ENCODE data around the gene SMARCAD1.

SMARCAD1 gene

GRCh38 chr4:94168321-94168720 is 39.3 kb upstream of the SMARCAD1 start:
- no peak overlapping the region for H3K4me3 ChIP-seq (ENCODE audit: low read depth, low read length)
- no peak for TF ChIP-seq CTCF (IDR thresholded peaks at IDR 0.05; ENCODE audit: low read depth, low read length)
- TF ChIP-seq MYC (IDR thresholded peaks at IDR 0.05; ENCODE audit: low read depth, low read length): no peak
- TF ChIP-seq POLR2A (IDR thresholded peaks at IDR 0.05; ENCODE audit: extremely low read depth, insufficient read length): no peak
- TF ChIP-seq MAX (IDR thresholded peaks at IDR 0.05; ENCODE audit: low read depth, low read length): no peak
- DNase-seq (ENCODE audit: low read depth): no peak

- TF ChIP-seq CTCF (IDR thresholded peaks at IDR 0.05; ENCODE audit: low read depth, low read length) (no peak), POLR2A (IDR thresholded peaks at IDR 0.05; ENCODE audit: extremely low read depth, insufficient read length) (no peak), MYC (IDR thresholded peaks at IDR 0.05; ENCODE audit: low read depth, low read length) (no peak), MAX (IDR thresholded peaks at IDR 0.05; ENCODE audit: low read depth, low read length) (no peak)
Observed at GRCh38 chr4:94169803-94170372, 37.8 kb upstream of the SMARCAD1 start.

GRCh38 chr4:94171616-94172015 is 36.0 kb upstream of the SMARCAD1 start:
- peak; percentile 37 for TF ChIP-seq CTCF (IDR thresholded peaks at IDR 0.05; ENCODE audit: low read depth, low read length)
- no peak for TF ChIP-seq MAX (IDR thresholded peaks at IDR 0.05; ENCODE audit: low read depth, low read length)
- H3K4me3 ChIP-seq (ENCODE audit: low read depth, low read length): no peak overlapping the region
- DNase-seq (ENCODE audit: low read depth): peak; percentile 25

More at GRCh38 chr4:94169803-94170372, 37.8 kb upstream of the SMARCAD1 start:
- H3K4me3 ChIP-seq (ENCODE audit: low read depth, low read length): no peak overlapping the region
- no peak for DNase-seq (ENCODE audit: low read depth)

GRCh38 chr4:94175553-94176261 is 32.0 kb upstream of the SMARCAD1 start:
- TF ChIP-seq CTCF (IDR thresholded peaks at IDR 0.05; ENCODE audit: low read depth, low read length): no peak
- no peak for TF ChIP-seq POLR2A (IDR thresholded peaks at IDR 0.05; ENCODE audit: extremely low read depth, insufficient read length)
- no peak for TF ChIP-seq MYC (IDR thresholded peaks at IDR 0.05; ENCODE audit: low read depth, low read length)
- TF ChIP-seq MAX (IDR thresholded peaks at IDR 0.05; ENCODE audit: low read depth, low read length): no peak
- no peak for DNase-seq (ENCODE audit: low read depth)
- no peak overlapping the region for H3K4me3 ChIP-seq (ENCODE audit: low read depth, low read length)

- no peak for DNase-seq (ENCODE audit: low read depth)
- no peak overlapping the region for H3K4me3 ChIP-seq (ENCODE audit: low read depth, low read length)
- TF ChIP-seq MAX (IDR thresholded peaks at IDR 0.05; ENCODE audit: low read depth, low read length): no peak
- TF ChIP-seq CTCF (IDR thresholded peaks at IDR 0.05; ENCODE audit: low read depth, low read length): no peak
- TF ChIP-seq POLR2A (IDR thresholded peaks at IDR 0.05; ENCODE audit: extremely low read depth, insufficient read length): no peak
Observed at GRCh38 chr4:94177822-94178221, 29.8 kb upstream of the SMARCAD1 start.

Measured in NB4 (cell line).